Gastrocnemius medialis (tissue), 4 donors: ENCODE results near the gene SIGLEC7.

Experiments used
- CTCF ChIP-seq, 5 experiments: fragments of 450-650 bp in 3 of 5; fragments of 200-600 bp in 2 of 5; sonication (generic) in 2 of 5; IDR thresholded peaks in 4 of 5; conservative IDR thresholded peaks in 1 of 5; 1 replicate in 4 of 5; 2 replicates in 1 of 5; pipeline ENCODE4 v1.5.1; 2016 to 2019; ENCODE audit warnings: antibody characterized with exemption in 5 of 5, mild to moderate bottlenecking in 3 of 5, moderate library complexity in 3 of 5
- POLR2A ChIP-seq, 2 donors: fragments of 450-650 bp; IDR thresholded peaks; one replicate each; pipeline ENCODE4 v1.6.1; 2017; ENCODE audit warnings: antibody characterized with exemption in 2 of 2, mild to moderate bottlenecking in 2 of 2, moderate library complexity in 2 of 2

GRCh38 chr19:51099047-51099382 lies 43.1 kb upstream of the SIGLEC7 start:
- no peak for TF ChIP-seq CTCF (IDR thresholded peaks at IDR 0.05 in 4 of 5, conservative IDR thresholded peaks at IDR 0.05 in 1 of 5)
- no peak for TF ChIP-seq POLR2A (IDR thresholded peaks at IDR 0.05)
